GM12878 (cell line): ENCODE measurements around the gene KDM6B. TPM values are rescaled to one million over a fixed set of nuclear protein-coding genes. Genes with fewer than 3 reads are reported as not detected.
A peak's percentile ranks its signal among the peaks of the same experiment; 100 is the strongest.

Experiments
- ATAC-seq: fragments of 200-7000 bp; cut with Tn5 transposase; 3 replicates; pipeline ENCODE4 v1.9.1; 2020; ENCODE audit warnings: mild to moderate bottlenecking, moderate library complexity
- BruUV-seq: library from RNA; stranded (reverse); fragments of 400-500 nt; replicated peaks from 2 replicates; lab custom pipeline; 2021; lab: Mats Ljungman, UMichigan
- CTCF ChIA-PET: fragments of 300-600 bp; sonication (Branson Sonifier 250); formaldehyde crosslinking; extraction: SDS; loops from one replicate; lab custom pipeline; 2021; ENCODE audit warnings: inconsistent platforms; lab: Yijun Ruan, JAX
- POLR2A ChIA-PET: fragments of 350-600 bp; formaldehyde crosslinking; extraction: SDS; loops from one replicate; lab custom pipeline; 2021; ENCODE audit warnings: inconsistent platforms; lab: Charles Lee
- RAD21 ChIA-PET: fragments of 300-600 bp; sonication (Branson Sonifier 250); formaldehyde crosslinking; loops from one replicate; lab custom pipeline; 2023; ENCODE audit warnings: antibody characterized with exemption; ENCODE audit not compliant: unreplicated experiment; lab: Charles Lee
- SMC1A ChIA-PET: fragments of 300-600 bp; sonication (Branson Sonifier 250); formaldehyde crosslinking; loops from one replicate; lab custom pipeline; 2023; ENCODE audit not compliant: unreplicated experiment, uncharacterized antibody; lab: Charles Lee
- DNase-seq: peaks from one replicate; pipeline ENCODE4 v3.0.0-alpha.2; 2011; ENCODE audit warnings: low read depth, low spot score
- FAIRE-seq: peaks from 3 replicates; lab custom pipeline; 2011; peaks lifted over from hg19 to GRCh38; lab: Jason Lieb, UNC
- H2AFZ ChIP-seq: 2 replicates; pipeline ENCODE4 v1.6.0; 2011; ENCODE audit warnings: low read depth, low read length, control low read depth; ENCODE audit not compliant: control insufficient read depth
- H3K27ac ChIP-seq: 2 replicates; pipeline ENCODE4 v1.5.1; 2011; ENCODE audit warnings: control low read depth; ENCODE audit not compliant: control insufficient read depth, insufficient read depth
- H3K27me3 ChIP-seq, 2 experiments: replicated peaks in 1 of 2; 2 replicates each; pipeline versions ENCODE4 v1.6.0 to v1.6.1; 2011; ENCODE audit warnings: low read length in 1 of 2; ENCODE audit not compliant: control insufficient read depth in 2 of 2, insufficient read depth in 2 of 2
- H3K36me3 ChIP-seq, 2 experiments: 2 replicates each; pipeline ENCODE4 v1.5.1; 2011; ENCODE audit warnings: low read length in 1 of 2; ENCODE audit not compliant: control insufficient read depth in 2 of 2, insufficient read depth in 2 of 2
- H3K4me1 ChIP-seq: 2 replicates; pipeline ENCODE4 v1.6.1; 2011; ENCODE audit warnings: mild to moderate bottlenecking, low read length, moderate library complexity, mixed read lengths; ENCODE audit not compliant: control insufficient read depth, insufficient read depth
- H3K4me2 ChIP-seq: 2 replicates; pipeline ENCODE4 v1.6.0; 2011; ENCODE audit warnings: control low read depth; ENCODE audit not compliant: control insufficient read depth, insufficient read depth
- H3K4me3 ChIP-seq: fragments of 200-600 bp; sonication (generic); 2 replicates; pipeline ENCODE4 v1.5.1; 2016
- H3K79me2 ChIP-seq: 2 replicates; pipeline ENCODE4 v1.6.0; 2011; ENCODE audit warnings: low read length; ENCODE audit not compliant: control insufficient read depth, insufficient read depth
- H3K9ac ChIP-seq: 2 replicates; pipeline ENCODE4 v1.8.0; 2011; ENCODE audit warnings: low read length, control low read depth, mixed read lengths; ENCODE audit not compliant: control insufficient read depth, insufficient read depth
- H3K9me3 ChIP-seq: replicated peaks from 3 replicates; pipeline ENCODE4 v1.5.1; 2011; ENCODE audit warnings: mild to moderate bottlenecking, low read length; ENCODE audit not compliant: control insufficient read depth, insufficient read depth
- H4K20me1 ChIP-seq: 2 replicates; pipeline ENCODE4 v1.6.0; 2011; ENCODE audit not compliant: control insufficient read depth, insufficient read depth
- ATF7 ChIP-seq: fragments of 450-650 bp; IDR thresholded peaks from 2 replicates; pipeline ENCODE4 v1.6.1; 2016; ENCODE audit warnings: low read depth, mild to moderate bottlenecking
- E4F1 ChIP-seq: fragments of 450-650 bp; IDR thresholded peaks from 2 replicates; pipeline ENCODE4 v1.6.1; 2018; ENCODE audit warnings: borderline replicate concordance, mild to moderate bottlenecking; ENCODE audit not compliant: partially characterized antibody
- HDAC2 ChIP-seq: fragments of 200-600 bp; sonication (generic); IDR thresholded peaks from 2 replicates; pipeline ENCODE4 v1.6.1; 2017
- IKZF2 ChIP-seq, 2 experiments: fragments of 450-650 bp; IDR thresholded peaks; 2 replicates each; pipeline ENCODE4 v1.6.1; 2017; ENCODE audit warnings: mild to moderate bottlenecking in 2 of 2, moderate library complexity in 2 of 2
- NFYB ChIP-seq: IDR thresholded peaks from 2 replicates; pipeline ENCODE4 v1.6.1; 2011; ENCODE audit warnings: low read depth, mild to moderate bottlenecking, low read length, improper control_type of control experiment, moderate library complexity; ENCODE audit not compliant: insufficient read depth
- PAX8 ChIP-seq: fragments of 450-650 bp; IDR thresholded peaks from 2 replicates; pipeline ENCODE4 v1.6.1; 2017; ENCODE audit warnings: mild to moderate bottlenecking, moderate library complexity
- PBX3 ChIP-seq: IDR thresholded peaks from 2 replicates; pipeline ENCODE4 v1.6.1; 2011; ENCODE audit warnings: mild to moderate bottlenecking, low read depth, low read length, moderate library complexity; ENCODE audit not compliant: insufficient replicate concordance
- POLR2A ChIP-seq: IDR thresholded peaks from 2 replicates; pipeline ENCODE4 v1.6.1; 2011; ENCODE audit warnings: low read depth, mild to moderate bottlenecking, low read length
- RAD51 ChIP-seq: fragments of 450-650 bp; IDR thresholded peaks from 2 replicates; pipeline ENCODE4 v1.6.1; 2016; ENCODE audit warnings: moderate library complexity, mild to moderate bottlenecking, inconsistent platforms
- SKIL ChIP-seq: fragments of 450-650 bp; IDR thresholded peaks from 2 replicates; pipeline ENCODE4 v1.6.1; 2017; ENCODE audit warnings: mild to moderate bottlenecking, low read depth, inconsistent platforms; ENCODE audit not compliant: poor library complexity, severe bottlenecking
- SPI1 ChIP-seq: IDR thresholded peaks from 2 replicates; pipeline ENCODE4 v1.6.1; 2011; ENCODE audit warnings: low read depth, mild to moderate bottlenecking, low read length, moderate library complexity, borderline replicate concordance; ENCODE audit not compliant: insufficient read depth
- STAT3 ChIP-seq: IDR thresholded peaks from 2 replicates; pipeline ENCODE4 v1.6.1; 2011; ENCODE audit warnings: low read depth, low read length, improper control_type of control experiment
- TCF12 ChIP-seq: IDR thresholded peaks from 2 replicates; pipeline ENCODE4 v1.6.1; 2011; ENCODE audit warnings: low read depth, mild to moderate bottlenecking, low read length
- YBX1 ChIP-seq: fragments of 450-650 bp; IDR thresholded peaks from 2 replicates; pipeline ENCODE4 v1.6.1; 2016; ENCODE audit warnings: antibody characterized with exemption
- WGBS: methylation state at CpG from one replicate; pipeline ENCODE4 v1.1.6; 2016; ENCODE audit warnings: low lambda C conversion rate; ENCODE audit not compliant: insufficient replicate concordance, insufficient coverage; ENCODE audit errors: missing lambda C conversion rate; 5-methylcytosine and 5-hydroxymethylcytosine counted together
- in situ Hi-C: fragments of 300-500 bp; cut with MboI; formaldehyde crosslinking; loops from 9 replicates; pipeline ENCODE4 v1.14.3; 2018; ENCODE audit warnings: mixed read lengths
- intact Hi-C: fragments of 100-400 bp; cut with micrococcal nuclease; formaldehyde crosslinking; loops from one replicate; pipeline ENCODE4 v1.14.2; 2022; ENCODE audit not compliant: unreplicated experiment
- polyA plus RNA-seq, 11 experiments: library from polyadenylated mRNA; depleted of rRNA in 4 of 11; unstranded in 6 of 11; stranded (reverse) in 5 of 11; fragments of >200 nt; fragmentation: Nextera tagmentation in 4 of 11; fragmentation: Illumina TruSeq in 1 of 11; extraction: Ambion mirVana in 4 of 11; extraction: Trizol in 1 of 11; gene quantifications; 1 replicate in 1 of 11; 2 replicates in 10 of 11; pipeline versions ENCODE4 v1.2.1 to v1.2.3, GENCODE V29; 2011 to 2016; ENCODE audit warnings: inconsistent platforms in 2 of 11, missing spikeins in 2 of 11, low read depth in 1 of 11
- total RNA-seq, 4 experiments: library from RNA; depleted of rRNA in 3 of 4; stranded (reverse); fragments of >200 nt in 3 of 4; fragmentation: Illumina TruSeq in 1 of 4; extraction: Trizol in 1 of 4; gene quantifications; 2 replicates each; pipeline versions ENCODE4 v1.2.1 to v1.2.3, GENCODE V29; 2013 to 2021
- TF ChIP-seq, protein P1 (sequence below): fragments of 450-650 bp; IDR thresholded peaks from 2 replicates; pipeline ENCODE4 v1.6.1; 2016; ENCODE audit warnings: mild to moderate bottlenecking

Gene KDM6B
- total and polyA plus RNA-seq, 10 of the 15 experiments (the other 5 are each of a cell fraction or from before 2014, with no cell fraction given): 0.05 to 33.5 (median 2.3) TPM

DNA sequence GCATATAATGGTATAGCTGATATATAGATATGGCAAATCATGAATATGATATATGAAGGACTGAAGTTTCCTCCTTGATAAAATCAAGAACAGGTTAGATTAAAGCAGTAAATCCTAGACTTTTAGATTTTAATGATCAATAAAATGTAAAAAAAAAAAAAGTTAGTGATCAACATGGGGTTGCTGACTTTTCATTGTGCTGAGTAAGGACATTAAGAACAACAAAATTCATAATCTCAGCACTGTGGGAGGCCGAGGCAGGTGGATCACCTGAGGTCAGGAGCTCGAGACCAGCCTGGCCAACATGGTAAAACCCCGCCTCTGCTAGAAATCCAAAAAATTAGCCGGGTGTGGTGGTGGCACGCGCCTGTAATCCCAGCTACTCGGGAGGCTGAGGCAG, 44.2 kb downstream of the KDM6B start (continued):
- TF ChIP-seq PBX3: no peak
- TF ChIP-seq, protein P1, sequence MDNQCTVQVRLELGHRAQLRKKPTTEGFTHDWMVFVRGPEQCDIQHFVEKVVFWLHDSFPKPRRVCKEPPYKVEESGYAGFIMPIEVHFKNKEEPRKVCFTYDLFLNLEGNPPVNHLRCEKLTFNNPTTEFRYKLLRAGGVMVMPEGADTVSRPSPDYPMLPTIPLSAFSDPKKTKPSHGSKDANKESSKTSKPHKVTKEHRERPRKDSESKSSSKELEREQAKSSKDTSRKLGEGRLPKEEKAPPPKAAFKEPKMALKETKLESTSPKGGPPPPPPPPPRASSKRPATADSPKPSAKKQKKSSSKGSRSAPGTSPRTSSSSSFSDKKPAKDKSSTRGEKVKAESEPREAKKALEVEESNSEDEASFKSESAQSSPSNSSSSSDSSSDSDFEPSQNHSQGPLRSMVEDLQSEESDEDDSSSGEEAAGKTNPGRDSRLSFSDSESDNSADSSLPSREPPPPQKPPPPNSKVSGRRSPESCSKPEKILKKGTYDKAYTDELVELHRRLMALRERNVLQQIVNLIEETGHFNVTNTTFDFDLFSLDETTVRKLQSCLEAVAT: no peak
- TF ChIP-seq STAT3: no peak
- no peak for TF ChIP-seq TCF12
- no peak for TF ChIP-seq YBX1
- no peak for TF ChIP-seq PAX8

DNA sequence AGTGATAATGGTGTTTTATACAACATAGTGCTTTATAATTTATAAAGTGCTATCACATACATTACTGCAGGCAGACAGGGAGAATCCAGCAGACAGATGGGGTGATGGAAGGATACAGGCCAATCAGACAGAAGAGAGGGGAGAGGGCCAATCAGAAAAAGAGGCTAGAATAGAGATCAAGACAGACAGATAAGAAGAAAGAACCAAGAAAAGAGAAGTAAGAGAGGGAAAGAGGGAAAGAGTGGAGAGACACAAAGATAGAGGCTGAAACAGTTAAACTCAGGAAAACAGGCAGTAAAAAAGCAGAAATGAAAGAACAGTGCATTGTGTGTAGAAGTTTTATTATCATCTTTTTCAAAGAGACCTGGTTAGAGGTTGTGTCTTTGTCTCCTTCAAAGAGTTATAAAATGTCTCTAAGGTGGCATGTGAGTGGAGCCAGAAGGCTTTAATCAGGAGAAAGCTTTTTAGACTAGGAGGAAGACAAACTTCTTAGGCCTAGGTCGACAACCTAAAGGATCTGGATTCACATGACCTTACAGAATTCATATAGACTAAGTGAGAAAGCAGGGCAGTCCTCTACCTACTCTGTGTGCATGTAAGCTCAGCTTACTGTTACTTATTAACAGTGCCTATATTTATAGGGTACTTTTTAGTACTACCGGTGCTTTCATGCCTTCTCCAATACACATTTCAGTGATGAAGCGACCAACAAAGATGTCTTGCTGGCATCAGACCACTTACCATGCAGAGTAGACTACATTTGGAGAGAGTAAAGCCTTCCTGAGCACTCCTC, 46.3 kb downstream of the KDM6B start:
- Histone ChIP-seq H3K79me2 (peaks cover 6% of the 10 kb centered on the region), H3K4me3 (peak overlapping the region; percentile 0; the same call in 1 of the 2 replicates), H3K9me3 (no peaks in the 10 kb centered on the region), H3K27ac (peak overlapping the region; percentile 24), H2AFZ (no peak overlapping the region), H3K36me3 (peaks cover 0 to 2% of the 10 kb centered on the region in 2 experiments; a peak in 1 of 4 replicates), H3K27me3 (no peaks in the 10 kb centered on the region), H3K4me1 (peaks cover 19% of the 10 kb centered on the region), H3K9ac (no peak overlapping the region), H3K4me2 (peak overlapping the region; percentile 60), H4K20me1 (no peaks in the 10 kb centered on the region)
- intact Hi-C loops: no loop called here
- ChIA-PET POLR2A (interaction anchor here (0.7 to 1.4 kb wide), 2 partner anchors 11 to 35 kb away, joined by 3 to 4 read pairs; partner anchors contain the start of gene RNF227), CTCF (interaction anchor here (1.6 to 8.9 kb wide), 2 partner anchors 11 to 17 kb away, joined by 5 to 75 read pairs; no protein-coding TSS in a partner anchor), RAD21 (interaction anchor here (0.7 to 1.1 kb wide), 3 partner anchors 23 to 43 kb away, joined by 3 to 4 read pairs (median 3); partner anchors contain the start of gene NAA38), SMC1A (interaction anchor here (1.5 kb wide), 1 partner anchor 18 kb away, joined by 3 read pairs; no protein-coding TSS in a partner anchor)
- in situ Hi-C loops: no loop called here
- no TSS peak for BruUV-seq
- peak; percentile 72 for FAIRE-seq
- no peak for DNase-seq
- peak; percentile 62 for ATAC-seq
- WGBS: 61% methylated on average over 3 of the region's 3 CpGs
- 0 out of 2 replicates have a peak, but pooled peaks have one; percentile 19 for TF ChIP-seq ATF7
- 0 out of 2 replicates have a peak, but pooled peaks have one; percentile 29 for TF ChIP-seq RAD51
- TF ChIP-seq HDAC2: no peak
- no peak for TF ChIP-seq NFYB
- TF ChIP-seq E4F1: peak; percentile 10
- no peak for TF ChIP-seq SKIL
- peak; percentile 79 to 87; a peak in 3 of 4 replicates for TF ChIP-seq IKZF2 (IDR thresholded peaks at IDR 0.05)
- TF ChIP-seq SPI1: peak; percentile 56; the same call in 1 of the 2 replicates
- no peak for TF ChIP-seq POLR2A
